IMR-90 (cell line): ENCODE measurements around the gene KRI1.

Experiments
- CEBPB ChIP-seq: IDR thresholded peaks from 2 replicates; pipeline ENCODE4 v1.6.1; 2012; ENCODE audit warnings: low read depth, low read length, improper control_type of control experiment
- CHD1 ChIP-seq: IDR thresholded peaks from 2 replicates; pipeline ENCODE4 v1.6.1; 2012; ENCODE audit warnings: low read depth, low read length, improper control_type of control experiment
- FOS ChIP-seq: fragments of 150-350 bp; IDR thresholded peaks from 2 replicates; pipeline ENCODE4 v1.6.1; 2016; ENCODE audit warnings: low read depth, low read length
- MAZ ChIP-seq: IDR thresholded peaks from 2 replicates; pipeline ENCODE4 v1.6.1; 2012; ENCODE audit warnings: low read depth, mild to moderate bottlenecking, low read length, improper control_type of control experiment, moderate library complexity, borderline replicate concordance
- MXI1 ChIP-seq: IDR thresholded peaks from 2 replicates; pipeline ENCODE4 v1.6.1; 2012; ENCODE audit warnings: low read depth, mild to moderate bottlenecking, low read length, moderate library complexity, borderline replicate concordance
- POLR2A ChIP-seq: IDR thresholded peaks from 2 replicates; pipeline ENCODE4 v1.6.1; 2012; ENCODE audit warnings: mild to moderate bottlenecking, low read depth, low read length
- RAD21 ChIP-seq: IDR thresholded peaks from 2 replicates; pipeline ENCODE4 v1.6.1; 2012; ENCODE audit warnings: low read length, improper control_type of control experiment
- TF ChIP-seq, protein P1 (sequence below): conservative IDR thresholded peaks from 2 replicates; pipeline ENCODE4 v1.5.1; 2012; ENCODE audit warnings: mild to moderate bottlenecking, low read depth, low read length, improper control_type of control experiment

DNA sequence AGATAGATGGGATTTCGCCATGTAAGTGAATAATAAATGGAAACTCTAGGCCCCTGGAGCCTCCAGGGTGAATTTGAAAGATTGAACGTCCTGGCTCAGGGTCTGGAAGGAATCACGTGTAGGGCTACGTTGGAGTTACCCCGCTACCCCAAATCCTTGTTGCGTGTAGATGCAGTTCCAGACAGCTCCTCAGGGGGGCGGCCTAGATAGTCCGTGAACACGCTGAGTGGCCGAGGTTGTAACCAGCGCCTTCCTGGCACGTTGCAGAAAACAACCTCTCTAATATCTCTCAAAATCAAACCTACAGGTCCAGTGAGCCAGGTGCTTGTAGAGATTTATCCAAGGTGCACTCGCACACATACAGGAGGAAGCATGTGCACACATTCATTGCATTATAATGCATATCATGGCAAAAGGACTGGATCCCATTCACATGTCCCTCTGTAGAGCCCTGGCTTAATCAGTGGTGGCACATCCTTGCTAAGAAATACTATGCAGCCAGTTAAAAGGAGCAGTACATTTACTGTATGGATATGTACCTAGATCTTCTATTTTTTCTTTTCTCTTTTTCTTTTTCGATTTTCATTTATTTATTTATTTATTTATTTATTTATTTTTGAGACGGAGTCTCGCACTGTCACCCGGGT lies 60.1 kb downstream of the KRI1 start:
- TF ChIP-seq, protein P1, sequence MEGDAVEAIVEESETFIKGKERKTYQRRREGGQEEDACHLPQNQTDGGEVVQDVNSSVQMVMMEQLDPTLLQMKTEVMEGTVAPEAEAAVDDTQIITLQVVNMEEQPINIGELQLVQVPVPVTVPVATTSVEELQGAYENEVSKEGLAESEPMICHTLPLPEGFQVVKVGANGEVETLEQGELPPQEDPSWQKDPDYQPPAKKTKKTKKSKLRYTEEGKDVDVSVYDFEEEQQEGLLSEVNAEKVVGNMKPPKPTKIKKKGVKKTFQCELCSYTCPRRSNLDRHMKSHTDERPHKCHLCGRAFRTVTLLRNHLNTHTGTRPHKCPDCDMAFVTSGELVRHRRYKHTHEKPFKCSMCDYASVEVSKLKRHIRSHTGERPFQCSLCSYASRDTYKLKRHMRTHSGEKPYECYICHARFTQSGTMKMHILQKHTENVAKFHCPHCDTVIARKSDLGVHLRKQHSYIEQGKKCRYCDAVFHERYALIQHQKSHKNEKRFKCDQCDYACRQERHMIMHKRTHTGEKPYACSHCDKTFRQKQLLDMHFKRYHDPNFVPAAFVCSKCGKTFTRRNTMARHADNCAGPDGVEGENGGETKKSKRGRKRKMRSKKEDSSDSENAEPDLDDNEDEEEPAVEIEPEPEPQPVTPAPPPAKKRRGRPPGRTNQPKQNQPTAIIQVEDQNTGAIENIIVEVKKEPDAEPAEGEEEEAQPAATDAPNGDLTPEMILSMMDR = peak; percentile 63
- TF ChIP-seq CEBPB (no peak), POLR2A (no peak), FOS (no peak), MXI1 (no peak), RAD21 (peak; percentile 58), MAZ (no peak), CHD1 (no peak)
